Measurements from ENCODE around the gene MOXD1. TPM values are rescaled to one million over a fixed set of nuclear protein-coding genes. Genes with fewer than 3 reads are reported as not detected.

Gene MOXD1
- polyA plus RNA-seq, 1 of the 3 experiments (the other 2 are of a cell fraction), result 252 TPM

- WGBS (ENCODE audit: low lambda C conversion rate), result 12% methylated on average over 6 of the region's 6 CpGs
- ChIA-PET POLR2A (no interaction called here), CTCF (interaction anchor here (1.4 kb wide), 1 partner anchor 54 kb away, joined by 5 read pairs; no protein-coding TSS in a partner anchor)
- Histone ChIP-seq H3K27me3 (ENCODE audit: insufficient read depth) (no peaks in the 10 kb centered on the region), H3K9me2 (no peaks in the 10 kb centered on the region), H3K9me3 (no peaks in the 10 kb centered on the region), H3K4me2 (peak overlapping the region; percentile 51; the same call in 1 of the 2 replicates), H3K4me1 (ENCODE audit: control insufficient read depth in 1 of 2, insufficient read depth in 2 of 2, low read depth in 1 of 2, low read length in 1 of 2) (peaks cover 0 to 5% of the 10 kb centered on the region in 2 experiments; a peak in 2 of 4 replicates), H3K9ac (no peak overlapping the region; the same call in 1 of the 2 replicates), H3K4me3 (ENCODE audit: low read depth in 2 of 2, low read length in 1 of 2) (0 out of 4 replicates have a peak overlapping the region, but pooled peaks of 1 of the 2 experiments have one; percentile 16), H3F3A (replicated peaks; ENCODE audit: insufficient read depth) (peaks cover 11% of the 10 kb centered on the region), H4K20me1 (ENCODE audit: insufficient read depth) (no peaks in the 10 kb centered on the region), H3K79me2 (ENCODE audit: insufficient read depth) (no peaks in the 10 kb centered on the region), H2AFZ (ENCODE audit: low read depth) (no peak overlapping the region), H3K36me3 (replicated peaks in 1 of 2; ENCODE audit: control insufficient read depth in 1 of 2, insufficient read depth in 2 of 2, low read length in 1 of 2) (peaks cover 0 to 3% of the 10 kb centered on the region in 2 experiments), H3K27ac (ENCODE audit: low read depth in 2 of 2, low read length in 1 of 2) (peak overlapping the region; percentile 51 to 83)
- DNase-seq, result peak; percentile 8
- TF ChIP-seq GABPA (IDR thresholded peaks at IDR 0.05; ENCODE audit: low read depth) (no peak), RAD21 (IDR thresholded peaks at IDR 0.05; ENCODE audit: low read length) (no peak), MAX (IDR thresholded peaks at IDR 0.05; ENCODE audit: low read depth) (peak; percentile 77), ELF1 (IDR thresholded peaks at IDR 0.05) (no peak), RCOR1 (IDR thresholded peaks at IDR 0.05; ENCODE audit: low read length) (no peak), YY1 (IDR thresholded peaks at IDR 0.05; ENCODE audit: low read depth) (peak; percentile 73; the same call in 1 of the 2 replicates), JUND (IDR thresholded peaks at IDR 0.05) (peak; percentile 97), FOXJ3 (CRISPR knock-in tag; IDR thresholded peaks at IDR 0.05) (no peak), MEF2A (IDR thresholded peaks at IDR 0.05; ENCODE audit: borderline replicate concordance, low read depth) (no peak), TEAD4 (IDR thresholded peaks at IDR 0.05; ENCODE audit: borderline replicate concordance, insufficient read depth) (peak; percentile 79), MXI1 (IDR thresholded peaks at IDR 0.05; ENCODE audit: low read depth, low read length) (no peak), TCF12 (IDR thresholded peaks at IDR 0.05) (peak; percentile 96), RXRA (IDR thresholded peaks at IDR 0.05; ENCODE audit: borderline replicate concordance, low read depth) (peak; percentile 91), NFIC (IDR thresholded peaks at IDR 0.05; ENCODE audit: borderline replicate concordance) (peak; percentile 66; the same call in 1 of the 2 replicates), POLR2AphosphoS5 (IDR thresholded peaks at IDR 0.05; ENCODE audit: low read depth, low read length) (peak; percentile 79; the same call in 1 of the 2 replicates), IRF3 (IDR thresholded peaks at IDR 0.05; ENCODE audit: low read depth, low read length) (no peak), FOSL2 (IDR thresholded peaks at IDR 0.05; ENCODE audit: borderline replicate concordance, low read depth) (peak; percentile 97), CHD2 (IDR thresholded peaks at IDR 0.05; ENCODE audit: low read length, partially characterized antibody) (no peak), EP300 (IDR thresholded peaks at IDR 0.05; ENCODE audit: borderline replicate concordance in 1 of 2, low read depth in 1 of 2, low read length in 1 of 2) (peak; percentile 30 to 92; a peak in 3 of 4 replicates), SMC3 (IDR thresholded peaks at IDR 0.05; ENCODE audit: low read depth, low read length) (no peak), RFX5 (IDR thresholded peaks at IDR 0.05; ENCODE audit: low read length) (no peak), CTCF (IDR thresholded peaks at IDR 0.05) (no peak), FOXM1 (IDR thresholded peaks at IDR 0.05; ENCODE audit: low read depth) (no peak), EZH2phosphoT487 (IDR thresholded peaks at IDR 0.05; ENCODE audit: borderline replicate concordance, low read depth) (no peak), GATA2 (CRISPR knock-in tag; IDR thresholded peaks at IDR 0.05) (no peak), TAF1 (IDR thresholded peaks at IDR 0.05; ENCODE audit: borderline replicate concordance, low read depth, low read length) (no peak), NRF1 (IDR thresholded peaks at IDR 0.05; ENCODE audit: low read depth, low read length) (no peak), SIN3A (IDR thresholded peaks at IDR 0.05; ENCODE audit: borderline replicate concordance, low read depth, low read length) (peak; percentile 60; the same call in 1 of the 2 replicates)
- TF ChIP-seq, protein P1, sequence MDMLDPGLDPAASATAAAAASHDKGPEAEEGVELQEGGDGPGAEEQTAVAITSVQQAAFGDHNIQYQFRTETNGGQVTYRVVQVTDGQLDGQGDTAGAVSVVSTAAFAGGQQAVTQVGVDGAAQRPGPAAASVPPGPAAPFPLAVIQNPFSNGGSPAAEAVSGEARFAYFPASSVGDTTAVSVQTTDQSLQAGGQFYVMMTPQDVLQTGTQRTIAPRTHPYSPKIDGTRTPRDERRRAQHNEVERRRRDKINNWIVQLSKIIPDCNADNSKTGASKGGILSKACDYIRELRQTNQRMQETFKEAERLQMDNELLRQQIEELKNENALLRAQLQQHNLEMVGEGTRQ (IDR thresholded peaks at IDR 0.05; ENCODE audit: borderline replicate concordance, low read depth, low read length), result no peak
- TF ChIP-seq, protein P2, sequence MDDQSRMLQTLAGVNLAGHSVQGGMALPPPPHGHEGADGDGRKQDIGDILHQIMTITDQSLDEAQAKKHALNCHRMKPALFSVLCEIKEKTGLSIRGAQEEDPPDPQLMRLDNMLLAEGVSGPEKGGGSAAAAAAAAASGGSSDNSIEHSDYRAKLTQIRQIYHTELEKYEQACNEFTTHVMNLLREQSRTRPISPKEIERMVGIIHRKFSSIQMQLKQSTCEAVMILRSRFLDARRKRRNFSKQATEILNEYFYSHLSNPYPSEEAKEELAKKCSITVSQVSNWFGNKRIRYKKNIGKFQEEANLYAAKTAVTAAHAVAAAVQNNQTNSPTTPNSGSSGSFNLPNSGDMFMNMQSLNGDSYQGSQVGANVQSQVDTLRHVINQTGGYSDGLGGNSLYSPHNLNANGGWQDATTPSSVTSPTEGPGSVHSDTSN (IDR thresholded peaks at IDR 0.05), result peak; percentile 96
Measured at GRCh38 chr6:132333639-132334520, 67.4 kb downstream of the MOXD1 start.

All from SK-N-SH (cell line).